ENCODE results near the gene FBXW7.

The FBXW7 gene

GRCh38 chr4:152510349-152511147 lies 25.3 kb downstream of the FBXW7 start:
- no peak for DNase-seq (ENCODE audit: low read depth, low spot score)

- DNase-seq (ENCODE audit: low read depth, low spot score), result no peak
Measured at GRCh38 chr4:152509595-152510225, 26.2 kb downstream of the FBXW7 start.

GRCh38 chr4:152508818-152509217 lies 27.1 kb downstream of the FBXW7 start:
- no peak for DNase-seq (ENCODE audit: low read depth, low spot score)

GRCh38 chr4:152508386-152508785 lies 27.5 kb downstream of the FBXW7 start:
- no peak for DNase-seq (ENCODE audit: low read depth, low spot score)

GRCh38 chr4:152503653-152504290 lies 32.1 kb downstream of the FBXW7 start:
- DNase-seq (ENCODE audit: low read depth, low spot score), result no peak

DNA sequence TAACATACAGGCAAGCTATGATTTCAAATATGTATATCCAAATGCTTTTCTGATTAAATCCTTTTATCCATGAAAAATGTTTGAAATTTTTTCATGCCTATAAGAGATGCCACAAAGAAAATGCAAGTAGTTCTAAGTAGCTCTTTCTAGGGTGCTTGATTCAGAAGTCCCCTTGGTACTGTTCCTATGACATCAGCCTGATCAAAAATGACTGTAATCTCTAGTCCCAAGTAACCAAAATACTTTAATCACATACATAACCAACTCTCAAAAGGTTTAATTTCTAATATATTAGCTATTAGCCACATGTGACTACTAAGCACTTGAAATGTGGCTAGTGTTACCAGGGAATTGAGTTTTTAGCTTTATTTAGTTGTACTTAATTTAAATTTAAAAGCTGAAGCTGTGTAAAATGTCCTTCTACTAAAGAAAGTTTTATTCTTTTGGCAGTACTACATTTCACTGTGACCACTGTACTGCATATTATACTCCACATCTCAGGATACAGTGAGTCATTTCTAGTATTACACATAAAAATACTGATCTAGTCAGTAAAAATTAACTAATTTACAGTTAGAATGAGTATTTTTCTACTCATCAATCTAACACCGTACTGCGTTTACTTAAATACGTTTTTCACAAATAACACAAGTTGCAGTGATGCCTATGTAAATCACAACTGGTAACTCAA lies 33.9 kb downstream of the FBXW7 start:
- no peak for DNase-seq (ENCODE audit: low read depth, low spot score)

- DNase-seq (ENCODE audit: low read depth, low spot score), result no peak
Measured at GRCh38 chr4:152500800-152501434, 35.0 kb downstream of the FBXW7 start.

GRCh38 chr4:152500275-152500674 lies 35.6 kb downstream of the FBXW7 start:
- no peak for DNase-seq (ENCODE audit: low read depth, low spot score)

GRCh38 chr4:152499344-152499743 lies 36.5 kb downstream of the FBXW7 start:
- no peak for DNase-seq (ENCODE audit: low read depth, low spot score)

DNA sequence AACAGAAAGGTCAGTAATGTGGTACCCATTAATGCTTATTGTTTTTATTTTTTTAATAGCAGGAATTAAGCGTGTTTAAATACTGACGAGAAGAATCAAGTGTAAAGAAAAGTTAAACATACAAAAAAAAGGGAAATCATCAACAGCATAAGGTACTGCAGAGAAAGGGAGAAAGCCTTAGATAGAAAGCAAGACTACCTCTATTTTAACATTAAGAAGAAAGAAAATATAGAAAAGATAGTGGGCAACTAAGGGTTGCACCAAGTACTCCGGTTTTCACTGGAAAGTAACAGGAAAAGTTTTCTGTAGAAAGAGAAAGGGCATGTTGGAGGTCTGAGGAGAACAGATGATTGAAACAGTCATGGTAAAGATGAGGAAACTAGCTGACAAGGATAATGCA lies 41.9 kb downstream of the FBXW7 start:
- no peak for DNase-seq (ENCODE audit: low read depth, low spot score)

DNA sequence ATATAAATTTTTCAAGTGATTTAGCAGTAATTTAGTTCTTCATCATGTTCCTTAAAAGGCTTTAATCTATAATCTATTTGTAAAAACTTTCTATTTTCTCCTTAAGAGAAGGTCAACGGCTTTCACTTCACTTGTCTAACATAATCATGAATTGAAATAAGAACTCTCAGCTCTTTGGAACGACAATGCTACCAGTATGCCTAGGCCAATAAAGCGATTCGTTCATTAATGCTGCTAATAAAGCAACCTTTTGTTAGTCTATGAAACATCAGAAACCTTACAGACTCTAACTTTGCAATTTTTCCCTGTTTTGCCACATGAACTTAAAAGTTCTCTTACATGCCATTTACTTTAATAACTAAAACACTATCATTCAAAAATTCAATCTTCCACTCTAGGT lies 47.6 kb downstream of the FBXW7 start:
- DNase-seq (ENCODE audit: low read depth, low spot score), result no peak

DNA sequence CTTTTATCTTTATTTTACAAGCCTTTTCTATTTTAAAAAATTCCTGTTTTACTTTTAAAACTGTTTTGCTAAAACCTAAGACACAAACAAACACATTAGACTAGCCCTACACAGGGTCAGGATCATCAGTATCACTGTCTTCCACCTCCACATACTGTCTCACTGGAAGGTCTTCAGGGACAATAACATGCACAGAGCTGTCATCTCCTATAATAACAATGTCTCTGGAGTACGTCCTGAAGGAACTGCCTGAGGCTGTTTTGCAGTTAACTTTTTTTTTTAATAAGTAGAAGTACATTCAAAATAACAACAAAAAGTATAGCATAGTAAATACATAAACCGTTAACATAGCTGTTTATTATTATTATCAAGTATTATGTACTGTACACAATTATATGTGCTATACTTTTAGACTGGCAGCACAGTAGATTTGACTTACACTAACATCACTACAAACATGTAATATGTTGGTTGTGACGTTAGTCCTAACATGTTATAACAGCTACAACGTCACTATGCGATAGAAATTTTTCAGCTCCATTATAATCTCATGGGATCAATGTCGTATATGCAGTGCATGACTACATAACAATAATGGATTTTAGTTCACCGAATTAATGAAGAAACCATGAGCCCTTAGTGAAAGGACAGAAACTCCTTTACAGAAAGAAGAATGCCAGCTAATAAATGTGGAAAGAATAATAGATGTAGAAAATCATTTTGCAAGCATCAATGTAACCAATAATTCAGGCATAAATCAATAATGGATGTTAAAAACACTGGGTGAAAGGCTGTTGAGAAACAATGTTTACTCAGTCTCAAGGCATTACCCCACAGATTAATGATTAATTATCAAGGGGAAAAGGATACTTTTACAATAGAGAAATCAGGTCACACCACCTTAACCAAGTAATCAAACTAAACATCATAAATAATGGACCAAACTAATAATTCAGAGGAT lies 49.2 kb downstream of the FBXW7 start:
- no peak for DNase-seq (ENCODE audit: low read depth, low spot score)

- no peak for DNase-seq (ENCODE audit: low read depth, low spot score)
Measured at GRCh38 chr4:152485726-152486276, 50.1 kb downstream of the FBXW7 start.

DNA sequence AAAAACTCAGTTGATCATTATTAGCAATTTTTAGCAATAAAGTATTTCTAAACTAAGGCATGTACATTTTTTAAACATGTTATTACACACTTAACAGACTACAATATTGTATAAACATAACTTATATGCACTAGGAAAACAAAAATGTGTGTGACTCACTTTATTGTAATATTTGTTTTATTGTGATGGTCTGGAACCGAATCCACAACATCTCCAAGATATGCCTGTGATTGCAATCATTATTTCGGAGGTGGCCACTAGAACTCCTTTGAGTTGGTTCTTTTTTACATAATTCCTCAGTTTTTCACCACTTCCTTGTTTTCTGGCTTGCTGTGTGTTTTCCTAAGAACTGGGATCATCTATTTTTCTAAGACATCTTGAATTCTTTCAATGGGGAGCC lies 53.7 kb downstream of the FBXW7 start:
- DNase-seq (ENCODE audit: low read depth, low spot score), result no peak

- DNase-seq (ENCODE audit: low read depth, low spot score), result no peak
Measured at GRCh38 chr4:152480901-152481300, 55.0 kb downstream of the FBXW7 start.

DNA sequence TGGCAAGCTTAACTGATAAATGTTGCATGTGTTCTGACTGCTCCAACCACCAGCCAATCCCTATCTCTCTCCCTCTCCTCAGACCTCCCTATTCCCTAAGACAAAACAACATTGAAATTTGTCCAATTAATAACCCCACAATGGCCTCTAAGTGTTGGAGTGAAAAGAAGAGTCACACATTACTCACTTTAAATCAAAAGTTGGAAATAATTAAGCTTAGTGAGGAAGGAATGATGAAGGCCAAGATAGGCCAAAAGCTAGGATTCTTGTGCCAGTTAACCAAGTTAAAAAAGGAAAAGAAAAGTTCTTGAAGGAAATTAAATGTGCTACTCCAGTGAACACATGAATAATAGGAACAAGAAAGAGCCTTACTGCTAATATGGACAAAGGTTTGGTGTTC lies 55.6 kb downstream of the FBXW7 start:
- no peak for DNase-seq (ENCODE audit: low read depth, low spot score)

DNA sequence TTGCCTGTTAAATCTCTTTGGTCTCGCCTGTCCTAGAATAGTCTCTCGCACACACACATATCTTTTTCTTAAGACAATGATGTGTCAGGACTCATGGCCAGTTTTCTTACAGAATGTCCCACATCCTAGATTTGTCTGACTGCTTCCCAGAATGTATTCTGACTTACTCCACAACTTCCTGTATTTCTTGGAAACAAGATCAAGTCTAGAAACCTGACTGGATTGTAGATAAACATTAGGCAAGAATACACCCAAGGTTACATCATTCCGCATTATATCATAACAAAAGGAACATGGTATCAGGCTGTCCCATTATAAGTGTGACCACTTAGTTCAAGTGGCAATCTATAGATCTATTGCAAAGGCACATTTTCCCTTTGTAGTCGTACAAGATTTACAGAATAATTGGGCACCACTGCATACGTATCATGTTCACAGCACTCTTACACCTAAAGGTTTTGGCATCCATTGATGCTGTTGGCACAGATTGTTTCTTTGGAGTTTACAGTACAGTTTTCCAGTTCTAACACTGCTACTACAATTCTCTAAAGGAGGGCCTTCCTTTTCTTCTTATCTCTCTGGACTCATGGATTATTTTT lies 56.4 kb downstream of the FBXW7 start:
- no peak for DNase-seq (ENCODE audit: low read depth, low spot score)

- DNase-seq (ENCODE audit: low read depth, low spot score), result no peak
Measured at GRCh38 chr4:152478461-152479237, 57.2 kb downstream of the FBXW7 start.

DNA sequence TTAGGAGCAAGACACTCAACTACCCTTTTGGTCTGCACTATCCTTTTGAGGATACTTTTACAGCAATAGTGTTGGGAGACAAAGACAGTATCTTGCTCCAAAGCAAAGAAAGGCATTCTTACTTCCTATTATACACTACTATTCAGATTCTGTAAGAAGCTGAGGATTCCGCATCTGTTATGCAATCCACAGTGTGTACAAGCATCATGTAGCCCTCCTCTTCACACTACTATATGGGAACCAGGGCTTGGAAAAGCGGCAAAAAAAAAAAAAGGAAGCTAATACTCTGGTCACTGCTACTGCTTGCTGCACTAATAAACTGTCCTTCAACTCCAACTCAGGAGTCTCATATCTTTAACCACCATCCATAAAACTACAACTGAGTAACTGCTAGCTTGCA lies 59.1 kb downstream of the FBXW7 start:
- no peak for DNase-seq (ENCODE audit: low read depth, low spot score)
